ENCODE measurements around the gene C7orf57.

The C7orf57 gene

DNA sequence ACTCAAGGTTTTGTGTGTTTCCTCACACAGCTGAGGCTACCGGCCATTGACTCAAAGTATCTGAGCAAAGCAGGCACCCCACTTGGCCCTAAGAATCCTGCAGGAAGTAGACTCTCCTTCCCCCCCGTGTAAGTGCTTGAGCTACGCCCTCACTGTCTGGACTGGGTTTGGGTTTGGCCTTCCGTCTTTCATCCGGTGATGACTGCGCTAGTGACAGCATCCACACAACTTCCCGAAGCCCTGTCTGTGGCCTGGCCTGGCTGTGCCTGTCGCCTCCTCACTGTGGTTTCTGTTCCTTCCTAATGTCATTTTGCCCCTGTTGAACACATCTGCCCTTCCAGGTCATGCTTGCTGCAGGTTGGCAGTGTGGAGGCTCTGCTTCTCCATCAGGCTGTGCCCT lies 14.5 kb downstream of the C7orf57 start:
- no peaks in the 10 kb centered on the region for H3K36me3 ChIP-seq (ENCODE audit: insufficient read depth, low read length)
- no peak overlapping the region for H3K27ac ChIP-seq (ENCODE audit: low read depth, low read length, poor library complexity, severe bottlenecking)
- no peak overlapping the region for H3K4me2 ChIP-seq (ENCODE audit: low read length)
- H2AFZ ChIP-seq (ENCODE audit: low read length), result no peak overlapping the region
- no peak for TF ChIP-seq EZH2 (IDR thresholded peaks at IDR 0.05; ENCODE audit: borderline replicate concordance, low read length)
- TF ChIP-seq, protein P1, sequence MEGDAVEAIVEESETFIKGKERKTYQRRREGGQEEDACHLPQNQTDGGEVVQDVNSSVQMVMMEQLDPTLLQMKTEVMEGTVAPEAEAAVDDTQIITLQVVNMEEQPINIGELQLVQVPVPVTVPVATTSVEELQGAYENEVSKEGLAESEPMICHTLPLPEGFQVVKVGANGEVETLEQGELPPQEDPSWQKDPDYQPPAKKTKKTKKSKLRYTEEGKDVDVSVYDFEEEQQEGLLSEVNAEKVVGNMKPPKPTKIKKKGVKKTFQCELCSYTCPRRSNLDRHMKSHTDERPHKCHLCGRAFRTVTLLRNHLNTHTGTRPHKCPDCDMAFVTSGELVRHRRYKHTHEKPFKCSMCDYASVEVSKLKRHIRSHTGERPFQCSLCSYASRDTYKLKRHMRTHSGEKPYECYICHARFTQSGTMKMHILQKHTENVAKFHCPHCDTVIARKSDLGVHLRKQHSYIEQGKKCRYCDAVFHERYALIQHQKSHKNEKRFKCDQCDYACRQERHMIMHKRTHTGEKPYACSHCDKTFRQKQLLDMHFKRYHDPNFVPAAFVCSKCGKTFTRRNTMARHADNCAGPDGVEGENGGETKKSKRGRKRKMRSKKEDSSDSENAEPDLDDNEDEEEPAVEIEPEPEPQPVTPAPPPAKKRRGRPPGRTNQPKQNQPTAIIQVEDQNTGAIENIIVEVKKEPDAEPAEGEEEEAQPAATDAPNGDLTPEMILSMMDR (IDR thresholded peaks at IDR 0.05; ENCODE audit: low read length), result no peak
- H3K79me2 ChIP-seq (ENCODE audit: insufficient read depth, low read length), result no peaks in the 10 kb centered on the region
- no peaks in the 10 kb centered on the region for H3K9me3 ChIP-seq (ENCODE audit: low read length)
- no peaks in the 10 kb centered on the region for H3K4me1 ChIP-seq (ENCODE audit: insufficient read depth, low read length, severe bottlenecking)
- H4K20me1 ChIP-seq (ENCODE audit: insufficient read depth, low read length), result no peaks in the 10 kb centered on the region
- no peak overlapping the region for H3K9ac ChIP-seq (ENCODE audit: low read length)
- no peaks in the 10 kb centered on the region for H3F3A ChIP-seq (ENCODE audit: insufficient read depth, low read length)
- no peak overlapping the region for H3K4me3 ChIP-seq (ENCODE audit: low read depth, low read length, poor library complexity, severe bottlenecking)
- H3K27me3 ChIP-seq (ENCODE audit: insufficient read depth, low read length), result no peaks in the 10 kb centered on the region
- H3K9me2 ChIP-seq (ENCODE audit: low read depth, low read length), result no peaks in the 10 kb centered on the region

DNA sequence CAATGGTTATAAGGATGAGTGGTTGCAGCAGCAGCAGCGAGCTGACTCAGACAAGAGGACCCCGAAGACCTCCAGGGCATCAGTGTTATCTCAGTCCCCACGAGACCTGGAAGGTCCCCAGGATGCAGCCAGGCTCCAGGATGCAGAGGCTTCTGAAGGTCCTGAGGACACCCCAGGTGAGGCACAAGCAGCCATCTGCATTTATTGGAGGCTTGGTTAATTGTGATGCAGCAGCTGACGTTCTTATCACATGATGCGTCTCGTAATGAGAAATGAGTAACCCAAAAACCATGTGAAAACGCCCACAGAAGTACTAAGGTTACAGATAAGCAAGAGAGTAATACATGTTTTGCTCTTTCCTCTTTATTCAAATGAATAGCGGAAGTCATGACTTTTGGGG lies 17.4 kb downstream of the C7orf57 start:
- no peak for TF ChIP-seq EZH2 (IDR thresholded peaks at IDR 0.05; ENCODE audit: borderline replicate concordance, low read length)
- TF ChIP-seq, protein P1 (IDR thresholded peaks at IDR 0.05; ENCODE audit: low read length), result no peak
- H3K9me3 ChIP-seq (ENCODE audit: low read length), result peaks cover 13% of the 10 kb centered on the region; the same call in 1 of the 2 replicates
- H3K4me3 ChIP-seq (ENCODE audit: low read depth, low read length, poor library complexity, severe bottlenecking), result no peak overlapping the region
- no peaks in the 10 kb centered on the region for H3K27me3 ChIP-seq (ENCODE audit: insufficient read depth, low read length)
- no peak overlapping the region for H3K4me2 ChIP-seq (ENCODE audit: low read length)
- no peaks in the 10 kb centered on the region for H3K9me2 ChIP-seq (ENCODE audit: low read depth, low read length)
- no peak overlapping the region for H3K9ac ChIP-seq (ENCODE audit: low read length)
- H3K36me3 ChIP-seq (ENCODE audit: insufficient read depth, low read length), result no peaks in the 10 kb centered on the region
- no peak overlapping the region for H3K27ac ChIP-seq (ENCODE audit: low read depth, low read length, poor library complexity, severe bottlenecking)
- no peaks in the 10 kb centered on the region for H3K79me2 ChIP-seq (ENCODE audit: insufficient read depth, low read length)
- no peak overlapping the region for H2AFZ ChIP-seq (ENCODE audit: low read length)
- H3F3A ChIP-seq (ENCODE audit: insufficient read depth, low read length), result no peaks in the 10 kb centered on the region
- no peaks in the 10 kb centered on the region for H4K20me1 ChIP-seq (ENCODE audit: insufficient read depth, low read length)
- H3K4me1 ChIP-seq (ENCODE audit: insufficient read depth, low read length, severe bottlenecking), result no peaks in the 10 kb centered on the region

DNA sequence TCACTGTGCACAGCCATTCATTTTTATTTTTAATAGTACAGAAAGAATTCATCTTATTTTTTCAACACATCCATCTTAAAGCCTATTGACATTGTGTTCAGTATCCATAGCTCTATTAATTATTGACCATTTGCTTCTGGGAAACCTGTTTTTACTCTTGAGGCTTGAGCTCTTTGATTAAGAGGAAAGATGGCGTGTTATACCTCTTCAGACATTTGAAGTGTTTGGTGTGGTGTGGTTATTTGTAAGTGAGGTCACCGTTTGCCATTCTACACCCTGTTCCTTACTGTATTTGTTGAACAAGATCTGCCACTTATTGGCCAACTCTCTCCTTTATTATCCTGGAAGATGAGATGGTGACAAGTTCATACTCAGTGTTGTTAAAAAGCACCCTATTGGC lies 18.4 kb downstream of the C7orf57 start:
- no peak overlapping the region for H3K27ac ChIP-seq (ENCODE audit: low read depth, low read length, poor library complexity, severe bottlenecking)

More for the DNA sequence above, 18.4 kb downstream of the C7orf57 start:
- no peaks in the 10 kb centered on the region for H3K36me3 ChIP-seq (ENCODE audit: insufficient read depth, low read length)
- no peaks in the 10 kb centered on the region for H3K4me1 ChIP-seq (ENCODE audit: insufficient read depth, low read length, severe bottlenecking)
- H3K4me2 ChIP-seq (ENCODE audit: low read length), result no peak overlapping the region
- H3K9me3 ChIP-seq (ENCODE audit: low read length), result peaks cover 13% of the 10 kb centered on the region; the same call in 1 of the 2 replicates
- no peaks in the 10 kb centered on the region for H3K27me3 ChIP-seq (ENCODE audit: insufficient read depth, low read length)
- no peak overlapping the region for H3K4me3 ChIP-seq (ENCODE audit: low read depth, low read length, poor library complexity, severe bottlenecking)
- no peak for TF ChIP-seq EZH2 (IDR thresholded peaks at IDR 0.05; ENCODE audit: borderline replicate concordance, low read length)
- TF ChIP-seq, protein P1 (IDR thresholded peaks at IDR 0.05; ENCODE audit: low read length), result no peak
- H2AFZ ChIP-seq (ENCODE audit: low read length), result no peak overlapping the region
- H3F3A ChIP-seq (ENCODE audit: insufficient read depth, low read length), result no peaks in the 10 kb centered on the region
- H3K9ac ChIP-seq (ENCODE audit: low read length), result no peak overlapping the region
- H4K20me1 ChIP-seq (ENCODE audit: insufficient read depth, low read length), result no peaks in the 10 kb centered on the region
- no peaks in the 10 kb centered on the region for H3K79me2 ChIP-seq (ENCODE audit: insufficient read depth, low read length)
- no peaks in the 10 kb centered on the region for H3K9me2 ChIP-seq (ENCODE audit: low read depth, low read length)
